ENCODE data around the gene LARGE2. TPM values are rescaled to one million over a fixed set of nuclear protein-coding genes. Genes with fewer than 3 reads are reported as not detected.
A peak's percentile ranks its signal among the peaks of the same experiment; 100 is the strongest.

Gene LARGE2
- total and polyA plus RNA-seq, 9 of the 15 experiments (the other 6 are each of a cell fraction or from before 2014, with no cell fraction given), result 0.56 to 14.1 (median 6.6) TPM

GRCh38 chr11:45945397-45945999 is 23.0 kb downstream of the LARGE2 start:
- peak; percentile 18; the same call in 1 of the 2 replicates for TF ChIP-seq TAL1 (IDR thresholded peaks at IDR 0.05)
- TF ChIP-seq NR2F6 (CRISPR knock-in tag; IDR thresholded peaks at IDR 0.05), result no peak
- TF ChIP-seq SRF (CRISPR knock-in tag; IDR thresholded peaks at IDR 0.05), result peak in 1 of 2 experiments; percentile 41; a peak in 1 of 4 replicates
- peak; percentile 31 for TF ChIP-seq NFIC (IDR thresholded peaks at IDR 0.05)
- no peak for TF ChIP-seq ELK1 (CRISPR knock-in tag; IDR thresholded peaks at IDR 0.05)
- TF ChIP-seq CBFA2T3 (IDR thresholded peaks at IDR 0.05), result peak; percentile 30; the same call in 1 of the 2 replicates
- TF ChIP-seq TCF3 (CRISPR knock-in tag; IDR thresholded peaks at IDR 0.05), result peak; percentile 52; the same call in 1 of the 2 replicates
- peak; percentile 29 for TF ChIP-seq MEIS2 (IDR thresholded peaks at IDR 0.05; ENCODE audit: partially characterized antibody)
- TF ChIP-seq ARID1B (IDR thresholded peaks at IDR 0.05), result peak; percentile 55
- in situ Hi-C loops (cut with MboI) (no loop called here), intact Hi-C loops (cut with micrococcal nuclease) (loop anchor here (10.0 kb wide), 1 partner anchor 71 kb away; no protein-coding TSS in a partner anchor)
- 18% methylated on average over 3 of the region's 3 CpGs for WGBS (ENCODE audit: insufficient coverage, low coverage, missing lambda C conversion rate)
- FAIRE-seq (no peak), DNase-seq (ENCODE audit: extremely low read depth in 1 of 4, low spot score in 3 of 4) (peak in 3 of 4 experiments; percentile 29 to 52 (median 49)), ATAC-seq (peak; percentile 64)
- BruUV-seq (replicated peaks), result no TSS peak
- H3K79me2 ChIP-seq (ENCODE audit: control insufficient read depth, insufficient read depth, low read length), result no peaks in the 10 kb centered on the region
- H3K9me3 ChIP-seq (replicated peaks; ENCODE audit: control insufficient read depth, insufficient read depth, low read depth, low read length), result no peaks in the 10 kb centered on the region
- no peaks in the 10 kb centered on the region for H3K9me1 ChIP-seq (ENCODE audit: control insufficient read depth, insufficient read depth, low read length)
- H3K27ac ChIP-seq (ENCODE audit: extremely low read depth, low read depth, low read length), result peak overlapping the region; percentile 8; the same call in 2 of the 3 replicates
- H3K36me3 ChIP-seq (ENCODE audit: control insufficient read depth, insufficient read depth, low read length), result peaks cover 29% of the 10 kb centered on the region; the same call in 2 of the 3 replicates
- H4K20me1 ChIP-seq (replicated peaks; ENCODE audit: control insufficient read depth, insufficient read depth, low read length), result no peaks in the 10 kb centered on the region
- H3K4me3 ChIP-seq, result no peak overlapping the region
- no peaks in the 10 kb centered on the region for H3K27me3 ChIP-seq (ENCODE audit: control insufficient read depth in 2 of 2, insufficient read depth in 2 of 2, low read length in 2 of 2)
- peaks cover 0 to 8% of the 10 kb centered on the region in 2 experiments; a peak in 3 of 5 replicates for H3K4me1 ChIP-seq (replicated peaks in 1 of 2; ENCODE audit: control insufficient read depth in 2 of 2, insufficient read depth in 2 of 2, low read length in 2 of 2)
- POLR2A ChIA-PET, result interaction anchor here (0.7 to 1.9 kb wide), 7 partner anchors 10 to 345 kb away, joined by 3 to 7 read pairs (median 4); no protein-coding TSS in a partner anchor
- H3K4me2 ChIP-seq (ENCODE audit: insufficient read depth, low read length), result peak overlapping the region; percentile 2; the same call in 1 of the 2 replicates
- CTCF ChIA-PET (ENCODE audit: low intra/inter-chr PET ratio), result no interaction called here
- H3K9ac ChIP-seq (ENCODE audit: insufficient read depth in 1 of 2, low read depth in 2 of 2, low read length in 2 of 2), result no peak overlapping the region
- H2AFZ ChIP-seq (ENCODE audit: low read depth, low read length), result no peak overlapping the region

Data from K562 (cell line).